ENCODE results near the gene PLEKHA7. TPM values are rescaled to one million over a fixed set of nuclear protein-coding genes. Genes with fewer than 3 reads are reported as not detected.
"Not testable (repeated sequence)": the region's sequence is repeated elsewhere in the genome, so short reads cannot be mapped to it uniquely, and the experiment has no call there.

The PLEKHA7 gene
- total RNA-seq, 1 experiment from 2014 or later, result 7.2 TPM

- TF ChIP-seq POLR2AphosphoS5 (IDR thresholded peaks at IDR 0.05; ENCODE audit: low read depth, low read length), result no peak
- TF ChIP-seq JUND (IDR thresholded peaks at IDR 0.05), result no peak
- TF ChIP-seq CTCF (IDR thresholded peaks at IDR 0.05 in 2 of 3, conservative IDR thresholded peaks at IDR 0.05 in 1 of 3; ENCODE audit: borderline replicate concordance in 1 of 3, insufficient read depth in 1 of 3, low read depth in 2 of 3, low read length in 2 of 3), result no peak
- no peak for TF ChIP-seq FOSL1 (IDR thresholded peaks at IDR 0.05; ENCODE audit: low read depth)
- TF ChIP-seq ZNF274 (IDR thresholded peaks at IDR 0.05; ENCODE audit: low read depth, low read length), result no peak
Observed at GRCh38 chr11:16963316-16963876, 50.8 kb downstream of the PLEKHA7 start (continued).

GRCh38 chr11:16962589-16962988, 51.6 kb downstream of the PLEKHA7 start:
- H3K79me2 ChIP-seq (ENCODE audit: insufficient read depth, low read length); intact Hi-C loops (cut with micrococcal nuclease); H3K9me2 ChIP-seq (ENCODE audit: insufficient read depth); H3K36me3 ChIP-seq (ENCODE audit: control insufficient read depth in 1 of 2, insufficient read depth in 2 of 2, low read length in 2 of 2); ATAC-seq; H3K9me3 ChIP-seq (ENCODE audit: control insufficient read depth in 1 of 2, insufficient read depth in 1 of 2, low read depth in 1 of 2, low read length in 2 of 2); DNase-seq (ENCODE audit: low read depth, low spot score); H3K4me1 ChIP-seq (ENCODE audit: control insufficient read depth in 1 of 2, insufficient read depth in 2 of 2, low read length in 2 of 2); H3K27me3 ChIP-seq (ENCODE audit: insufficient read depth, low read length); CTCF ChIA-PET; H3K9ac ChIP-seq (ENCODE audit: low read length); H3K4me2 ChIP-seq (ENCODE audit: low read length); H3K4me3 ChIP-seq (replicated peaks in 1 of 2; ENCODE audit: low read depth in 1 of 2, low read length in 2 of 2); BruUV-seq (replicated peaks); H2AFZ ChIP-seq (ENCODE audit: low read depth, low read length, poor library complexity, severe bottlenecking); H4K20me1 ChIP-seq (ENCODE audit: insufficient read depth); RAD21 ChIA-PET (ENCODE audit: low non-redundant PET in 1 of 2, low total read pairs in 2 of 2, uncharacterized antibody in 2 of 2, unreplicated experiment in 2 of 2); H3K27ac ChIP-seq (ENCODE audit: low read depth, low read length): not testable (repeated sequence)
- POLR2A ChIA-PET, result interaction anchor here (1.0 kb wide), 1 partner anchor 397 kb away, joined by 3 read pairs; no protein-coding TSS in a partner anchor

- Histone ChIP-seq H3K36me3 (ENCODE audit: control insufficient read depth in 1 of 2, insufficient read depth in 2 of 2, low read length in 2 of 2) (no peaks in the 10 kb centered on the region), H3K9me2 (ENCODE audit: insufficient read depth) (no peaks in the 10 kb centered on the region), H3K4me2 (ENCODE audit: low read length) (no peak overlapping the region), H3K4me1 (ENCODE audit: control insufficient read depth in 1 of 2, insufficient read depth in 2 of 2, low read length in 2 of 2) (peaks cover 3% of the 10 kb centered on the region in 2 experiments), H4K20me1 (ENCODE audit: insufficient read depth) (no peaks in the 10 kb centered on the region), H3K9me3 (ENCODE audit: control insufficient read depth in 1 of 2, insufficient read depth in 1 of 2, low read depth in 1 of 2, low read length in 2 of 2) (no peaks in the 10 kb centered on the region), H3K9ac (ENCODE audit: low read length) (no peak overlapping the region), H3K27ac (ENCODE audit: low read depth, low read length) (no peak overlapping the region), H3K79me2 (ENCODE audit: insufficient read depth, low read length) (no peaks in the 10 kb centered on the region), H3K4me3 (replicated peaks in 1 of 2; ENCODE audit: low read depth in 1 of 2, low read length in 2 of 2) (no peak overlapping the region), H3K27me3 (ENCODE audit: insufficient read depth, low read length) (no peaks in the 10 kb centered on the region), H2AFZ (ENCODE audit: low read depth, low read length, poor library complexity, severe bottlenecking) (no peak overlapping the region)
- POLR2A ChIA-PET, result interaction anchor here (1.0 kb wide), 1 partner anchor 396 kb away, joined by 3 read pairs; no protein-coding TSS in a partner anchor
- no peak for DNase-seq (ENCODE audit: low read depth, low spot score)
- ATAC-seq, result no peak
- intact Hi-C loops (cut with micrococcal nuclease), result no loop called here
- no TSS peak for BruUV-seq (replicated peaks)
- no peak for TF ChIP-seq ELF1 (IDR thresholded peaks at IDR 0.05; ENCODE audit: borderline replicate concordance, low read depth)
- no peak for TF ChIP-seq TCF7L2 (IDR thresholded peaks at IDR 0.05; ENCODE audit: borderline replicate concordance, extremely low read depth, insufficient read depth, insufficient read length)
- TF ChIP-seq POLR2AphosphoS5 (IDR thresholded peaks at IDR 0.05; ENCODE audit: low read depth, low read length), result no peak
- CTCF ChIA-PET, result no interaction called here
- RAD21 ChIA-PET (ENCODE audit: low non-redundant PET in 1 of 2, low total read pairs in 2 of 2, uncharacterized antibody in 2 of 2, unreplicated experiment in 2 of 2), result no interaction called here
Observed at GRCh38 chr11:16962146-16962545, 52.1 kb downstream of the PLEKHA7 start.
